ENCODE data around the gene RPS6KA2.
"Not testable (repeated sequence)": the region's sequence is repeated elsewhere in the genome, so short reads cannot be mapped to it uniquely, and the experiment has no call there.

The RPS6KA2 gene

DNA sequence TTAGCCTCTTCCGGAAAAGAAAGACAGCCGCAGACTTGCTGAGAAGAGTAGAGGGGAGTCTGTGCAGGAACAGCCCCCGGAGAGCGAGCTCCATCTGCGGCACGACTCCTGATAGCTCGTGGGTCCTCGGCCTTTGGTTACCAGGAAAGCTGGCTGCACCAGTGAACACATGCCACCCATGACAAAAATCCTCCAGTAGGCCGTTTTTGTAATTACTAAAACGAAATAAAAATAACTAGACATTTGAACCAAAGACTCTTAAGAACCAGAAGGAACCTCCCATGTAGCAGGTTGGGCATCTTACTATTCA, 82.8 kb downstream of the RPS6KA2 start:
- no peak for DNase-seq

DNA sequence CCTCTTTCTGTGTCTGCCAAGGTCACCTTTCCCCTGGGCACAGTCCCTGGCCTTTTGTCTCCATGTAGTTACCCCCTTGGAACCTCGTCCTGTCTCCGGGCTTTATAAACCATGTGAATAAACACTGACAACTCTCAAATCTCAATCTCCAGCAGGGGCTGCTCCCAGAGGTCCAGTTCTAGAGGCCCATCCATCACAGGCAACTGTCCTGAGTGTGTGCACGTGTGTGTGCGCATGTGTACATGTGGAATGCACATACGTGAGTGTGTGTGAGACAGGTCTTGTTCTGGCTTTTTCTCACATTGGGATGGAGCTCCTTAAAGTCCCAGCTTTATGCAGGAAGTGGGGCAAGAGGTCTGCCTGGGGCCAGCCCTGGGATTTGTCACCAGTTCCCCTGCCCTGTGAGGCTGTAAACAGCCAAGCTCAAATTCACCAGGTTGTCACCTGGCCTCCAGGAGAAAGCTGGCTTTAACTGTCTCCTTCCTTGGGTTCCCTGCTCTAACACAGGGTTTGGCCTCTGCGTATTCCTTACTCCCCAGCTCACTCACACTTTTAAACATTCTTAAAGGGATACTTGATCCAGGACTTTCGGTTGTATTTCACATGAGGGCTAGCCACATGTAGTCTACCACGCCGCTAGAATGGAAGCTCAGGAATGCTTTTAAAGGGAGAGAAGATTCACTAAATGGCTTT, 83.3 kb downstream of the RPS6KA2 start:
- no peak for DNase-seq

DNA sequence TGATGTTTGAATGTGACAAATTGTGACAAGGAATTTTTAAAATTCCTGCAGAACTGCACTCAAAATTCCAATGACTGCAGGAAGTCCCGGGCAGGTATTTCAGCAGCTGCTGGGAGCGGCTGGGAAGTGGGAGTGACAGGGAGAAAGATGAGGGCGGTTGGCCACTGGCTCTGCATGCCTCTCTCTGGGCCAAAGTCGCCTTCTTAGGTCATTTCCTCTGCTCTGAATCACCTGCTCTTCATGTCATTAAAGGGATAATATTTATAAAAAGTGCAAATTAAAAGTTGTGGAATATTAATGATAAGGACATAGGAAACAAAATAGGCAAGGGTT, 84.5 kb downstream of the RPS6KA2 start:
- DNase-seq: no peak

DNA sequence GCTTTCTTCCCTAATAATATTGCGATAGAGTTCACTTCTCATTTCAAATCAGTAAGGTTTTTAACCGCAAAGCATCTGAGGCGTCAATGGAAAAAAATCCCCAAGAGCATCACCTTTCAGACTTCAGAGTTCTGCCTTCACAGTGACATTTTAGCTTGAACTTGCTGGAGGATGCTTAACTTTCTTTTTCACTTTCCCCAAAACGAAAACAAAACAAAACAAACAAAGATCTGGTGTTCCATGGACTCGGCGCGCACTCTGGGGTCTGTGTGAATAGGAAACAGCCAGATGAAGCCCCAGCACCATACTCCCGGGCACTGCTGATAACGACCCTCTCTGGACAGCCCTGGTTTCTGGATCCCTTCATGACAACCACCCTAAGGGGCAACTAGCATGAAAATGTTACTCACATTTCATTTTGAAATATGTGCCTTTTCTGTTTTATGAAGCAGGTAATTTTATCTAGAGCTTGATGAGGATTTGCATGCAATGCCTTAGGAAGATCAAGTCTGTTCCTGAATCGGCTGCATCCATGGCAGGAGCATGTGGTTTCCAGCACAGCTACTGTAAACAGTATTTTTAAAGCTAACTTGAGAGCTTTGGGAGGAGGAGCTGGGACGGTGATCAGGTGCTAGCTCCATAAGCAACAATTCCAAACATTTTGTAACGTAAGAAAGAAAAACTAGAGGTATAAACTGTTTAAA, 85.0 kb downstream of the RPS6KA2 start:
- DNase-seq: no peak

GRCh38 chr6:166541366-166541765, 85.7 kb downstream of the RPS6KA2 start:
- DNase-seq: no peak

DNA sequence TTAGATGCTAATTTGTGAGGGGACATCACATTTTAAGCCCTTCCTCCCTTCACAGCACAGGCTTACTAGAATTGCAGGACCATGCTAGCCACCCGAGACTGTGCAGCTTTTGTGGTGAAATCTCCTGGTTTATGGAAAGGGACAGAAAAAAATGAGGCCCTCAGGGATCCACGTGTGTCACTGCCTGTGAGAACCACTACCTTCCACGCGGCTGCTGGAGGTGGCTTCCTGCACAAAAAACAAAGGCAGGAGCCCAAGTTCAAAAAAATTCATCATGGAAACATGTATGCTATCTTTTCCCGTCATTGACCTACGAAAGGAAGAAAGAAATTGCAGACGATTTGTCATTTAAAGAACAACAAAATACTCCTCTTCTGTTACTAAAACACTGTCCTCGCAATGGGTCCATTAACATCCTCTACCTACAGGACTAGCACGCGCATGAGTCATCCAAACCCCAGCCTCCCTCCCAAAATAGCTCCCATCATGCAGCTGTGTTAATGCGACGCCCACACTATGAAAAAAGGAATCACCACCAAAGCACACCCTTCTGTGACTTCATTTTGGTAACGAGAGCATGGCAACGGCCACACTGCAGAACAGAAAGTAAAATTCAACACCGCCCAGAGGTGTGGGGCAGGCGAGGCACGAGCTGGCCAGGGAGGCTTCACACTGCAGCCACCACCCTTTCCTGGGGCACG, 86.3 kb downstream of the RPS6KA2 start:
- no peak for DNase-seq

GRCh38 chr6:166539543-166539942, 87.5 kb downstream of the RPS6KA2 start:
- DNase-seq: no peak

DNA sequence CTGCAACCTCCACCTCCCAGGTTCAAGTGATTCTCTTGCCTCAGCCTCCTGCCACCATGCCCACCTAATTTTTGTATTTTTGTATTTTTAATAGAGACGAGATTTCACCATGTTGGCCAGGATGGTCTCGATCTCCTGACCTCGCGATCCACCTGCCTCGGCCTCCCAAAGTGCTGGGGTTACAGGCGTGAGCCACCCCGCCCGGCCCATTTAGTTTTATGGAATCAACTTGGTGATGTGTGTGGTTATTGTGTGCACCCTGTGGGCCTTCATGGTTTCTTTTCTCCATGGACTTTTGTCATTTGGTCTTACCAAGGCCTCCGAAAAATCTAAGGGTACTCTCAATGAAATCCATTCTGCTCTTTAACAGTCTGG, 88.1 kb downstream of the RPS6KA2 start:
- not testable (repeated sequence) for DNase-seq

DNA sequence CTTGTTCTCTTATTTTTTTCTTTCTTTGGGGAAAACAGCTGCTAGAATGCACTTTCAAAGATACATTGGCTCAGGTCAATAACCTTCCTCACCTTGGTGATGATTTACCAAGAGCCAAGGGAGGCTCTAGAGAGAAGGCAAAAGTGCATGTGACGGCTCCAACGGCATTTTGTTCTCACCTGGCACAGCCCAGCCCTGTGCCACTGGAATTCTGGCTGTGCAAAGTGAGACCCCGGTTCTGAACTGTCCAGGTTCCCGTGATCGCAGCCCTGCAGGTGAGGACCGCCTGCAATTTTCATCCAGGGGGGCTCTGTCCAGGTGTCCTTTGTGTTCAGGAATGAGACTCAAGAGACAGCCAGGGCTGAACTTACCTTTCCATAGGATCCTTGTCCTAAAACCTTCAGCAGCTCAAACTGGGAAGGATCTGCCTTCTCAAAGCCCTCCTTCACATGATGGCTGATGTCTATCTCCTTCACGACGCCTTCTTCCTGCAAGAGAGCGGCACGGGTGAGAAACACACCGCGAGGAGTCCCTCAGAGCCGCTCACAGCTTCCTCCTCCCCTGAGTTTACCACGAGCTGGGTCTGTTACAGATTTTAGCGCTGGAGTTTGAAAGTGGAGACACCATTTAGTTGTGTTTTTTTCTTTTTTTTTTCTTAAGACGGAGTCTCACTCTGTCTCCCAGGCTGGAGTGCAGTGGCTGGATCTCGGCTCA, 88.6 kb downstream of the RPS6KA2 start:
- DNase-seq: no peak

DNA sequence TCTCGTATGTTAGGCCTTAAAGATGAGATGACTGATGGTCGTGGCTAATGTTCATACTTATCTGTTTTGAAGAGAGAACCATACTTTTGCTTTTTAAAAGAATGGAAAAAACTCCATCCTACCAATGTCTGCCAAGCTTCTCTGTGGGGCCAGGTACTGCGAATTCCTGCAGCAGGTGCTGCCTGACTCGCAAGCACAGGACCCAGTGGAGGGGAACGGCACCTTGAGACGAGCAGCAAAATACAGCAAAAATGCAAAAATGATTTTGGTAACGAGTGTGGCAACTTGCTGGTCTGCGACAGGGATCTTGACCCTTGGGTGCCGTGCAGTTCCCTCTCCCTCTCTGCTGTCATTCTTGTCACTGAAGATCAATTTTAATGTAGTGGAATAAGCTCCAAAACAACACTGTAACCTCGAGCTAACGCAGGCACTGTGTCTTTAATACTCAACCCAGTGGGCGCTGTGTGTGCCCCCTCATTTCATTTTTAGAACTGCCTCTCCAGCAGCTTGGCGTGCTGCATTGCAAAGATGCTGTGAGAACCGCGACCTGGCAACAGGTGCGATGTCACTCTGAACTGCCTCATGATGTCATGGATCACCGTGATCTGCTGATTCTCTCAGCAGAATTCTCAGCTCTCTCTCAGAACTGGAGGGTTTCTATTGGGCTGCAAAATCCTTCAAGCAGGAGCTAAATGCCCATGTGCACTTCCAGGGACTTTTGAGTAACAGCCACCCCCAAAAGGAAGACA, 92.2 kb downstream of the RPS6KA2 start:
- DNase-seq: no peak

GRCh38 chr6:166533205-166533824, 93.7 kb downstream of the RPS6KA2 start:
- DNase-seq: no peak

- no peak for DNase-seq
These were observed 94.7 kb downstream of the RPS6KA2 start for GRCh38 chr6:166532302-166532701.

- DNase-seq: no peak
These were observed 96.6 kb downstream of the RPS6KA2 start for GRCh38 chr6:166530211-166531095.

DNA sequence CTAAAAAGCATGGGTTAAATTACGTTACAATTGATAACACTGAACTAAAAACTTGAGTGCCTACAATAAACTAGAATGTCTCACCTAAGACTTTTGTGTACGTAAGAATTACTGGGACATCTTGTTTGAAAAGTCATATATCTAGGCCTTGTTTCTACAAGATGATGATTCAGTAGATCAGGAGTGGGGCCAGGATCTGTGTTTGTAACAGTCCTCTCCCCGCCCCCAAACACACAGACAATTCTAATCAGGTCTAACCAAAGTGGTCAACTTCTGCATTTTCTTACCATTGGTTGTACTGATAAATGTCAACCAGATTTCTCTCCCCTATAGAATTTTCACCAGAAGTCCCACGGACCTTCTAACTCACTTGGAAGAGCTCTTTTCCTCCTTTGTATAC, 97.5 kb downstream of the RPS6KA2 start:
- DNase-seq: no peak

- DNase-seq: not testable (repeated sequence)
These were observed 98.0 kb downstream of the RPS6KA2 start for GRCh38 chr6:166529058-166529457.

GRCh38 chr6:166527849-166528248, 99.2 kb downstream of the RPS6KA2 start:
- no peak for DNase-seq

DNA sequence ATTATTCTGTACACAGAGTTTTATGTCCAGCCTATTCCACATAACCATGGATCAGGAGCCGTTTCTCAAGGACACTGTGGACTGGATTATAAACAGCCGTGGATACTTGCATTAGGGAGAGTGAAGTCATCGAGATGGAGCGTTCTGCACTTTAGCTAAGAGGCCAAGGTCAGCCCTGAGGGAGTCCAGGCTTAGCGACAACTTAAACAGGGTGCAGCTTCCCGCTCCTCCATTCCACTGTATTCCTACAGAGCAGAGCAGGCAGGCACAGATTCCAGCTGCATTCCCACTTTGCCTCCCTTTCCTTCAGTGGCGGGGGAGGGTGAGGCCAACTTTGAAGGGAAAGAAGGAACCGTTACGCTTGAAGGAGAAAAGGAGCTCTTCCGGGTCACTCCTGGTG, 100.1 kb downstream of the RPS6KA2 start:
- no peak for DNase-seq

GRCh38 chr6:166525567-166525966, 101.5 kb downstream of the RPS6KA2 start:
- no peak for DNase-seq

DNA sequence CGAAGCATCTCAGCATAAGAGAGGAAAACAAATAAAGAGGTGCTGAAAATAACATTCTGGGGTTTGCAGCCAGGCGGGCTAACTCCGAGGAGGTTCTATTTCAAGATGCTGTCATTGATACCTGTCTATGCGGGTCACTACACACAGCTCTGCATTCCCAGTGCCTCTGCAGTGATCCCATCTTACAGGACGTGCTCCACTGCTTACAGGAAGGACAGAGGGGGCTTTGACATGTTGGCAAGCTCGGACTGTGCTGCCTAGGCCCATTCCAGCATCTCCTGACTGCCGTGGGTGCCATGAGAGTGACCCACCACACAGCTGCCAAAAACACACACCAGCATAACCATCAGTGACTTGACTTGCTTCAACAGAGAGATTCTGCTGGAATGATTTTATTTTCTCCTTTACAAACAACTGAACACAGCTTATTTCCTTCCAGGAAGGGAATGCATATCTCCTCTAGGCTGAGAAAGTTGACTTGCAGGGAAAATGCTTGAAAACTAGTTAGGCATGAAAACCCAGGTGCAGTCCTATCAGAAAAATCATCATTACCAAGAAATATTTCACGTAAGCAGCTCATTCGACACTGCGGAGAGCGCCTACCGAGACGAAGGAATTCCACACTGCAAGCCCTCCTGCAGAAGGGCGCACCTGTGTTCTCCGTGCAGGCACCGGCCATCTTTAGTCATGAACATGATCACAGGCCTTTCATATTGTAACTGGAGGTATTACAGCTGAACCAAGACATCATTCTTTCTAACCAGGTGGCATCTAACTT, 103.1 kb downstream of the RPS6KA2 start:
- no peak for DNase-seq
